ENCODE results near the gene RSKR. TPM values are rescaled to one million over a fixed set of nuclear protein-coding genes. Genes with fewer than 3 reads are reported as not detected.

Gene RSKR
- total and polyA plus RNA-seq, 9 of the 15 experiments (the other 6 are each of a cell fraction or from before 2014, with no cell fraction given), result 1.4 to 42.3 (median 16.2) TPM

GRCh38 chr17:28616281-28616680 is 2.3 kb upstream of the RSKR start:
- no peak for FAIRE-seq
- in situ Hi-C loops (cut with MboI), result no loop called here
- 75% methylated on average over 7 of the region's 7 CpGs for WGBS (ENCODE audit: insufficient coverage, low coverage, missing lambda C conversion rate)
- Histone ChIP-seq H3K9me1 (ENCODE audit: control insufficient read depth, insufficient read depth, low read length) (no peaks in the 10 kb centered on the region), H3K4me1 (replicated peaks in 1 of 2; ENCODE audit: control insufficient read depth in 2 of 2, insufficient read depth in 2 of 2, low read length in 2 of 2) (no peaks in the 10 kb centered on the region), H3K4me3 (no peak overlapping the region), H3K9ac (ENCODE audit: insufficient read depth in 1 of 2, low read depth in 2 of 2, low read length in 2 of 2) (no peak overlapping the region), H3K4me2 (ENCODE audit: insufficient read depth, low read length) (no peak overlapping the region), H2AFZ (ENCODE audit: low read depth, low read length) (no peak overlapping the region), H3K9me3 (replicated peaks; ENCODE audit: control insufficient read depth, insufficient read depth, low read depth, low read length) (no peaks in the 10 kb centered on the region), H4K20me1 (replicated peaks; ENCODE audit: control insufficient read depth, insufficient read depth, low read length) (0 out of 2 replicates have a peak, but pooled peaks cover 8% of the 10 kb centered on the region), H3K27ac (ENCODE audit: extremely low read depth, low read depth, low read length) (no peak overlapping the region), H3K79me2 (ENCODE audit: control insufficient read depth, insufficient read depth, low read length) (no peaks in the 10 kb centered on the region), H3K36me3 (ENCODE audit: control insufficient read depth, insufficient read depth, low read length) (peaks cover 98% of the 10 kb centered on the region), H3K27me3 (ENCODE audit: control insufficient read depth in 2 of 2, insufficient read depth in 2 of 2, low read length in 2 of 2) (no peaks in the 10 kb centered on the region)
- ATAC-seq, result no peak
- intact Hi-C loops (cut with micrococcal nuclease), result no loop called here
- ChIA-PET POLR2A (interaction anchor here (0.7 to 1.9 kb wide), 8 partner anchors 10 to 45 kb away, joined by 3 to 5 read pairs (median 4); partner anchors contain the start of gene PIGS), CTCF (ENCODE audit: low intra/inter-chr PET ratio) (no interaction called here)
- DNase-seq (ENCODE audit: extremely low read depth in 1 of 4, low spot score in 3 of 4), result no peak
- BruUV-seq (replicated peaks), result TSS peak; percentile 15
- no peak for TF ChIP-seq KDM5B (IDR thresholded peaks at IDR 0.05; ENCODE audit: insufficient replicate concordance, low read depth, low read length)
- no peak for TF ChIP-seq E4F1 (CRISPR knock-in tag; IDR thresholded peaks at IDR 0.05; ENCODE audit: borderline replicate concordance)
- no peak for TF ChIP-seq NRF1 (conservative IDR thresholded peaks at IDR 0.05 in 1 of 2, IDR thresholded peaks at IDR 0.05 in 1 of 2)
- no peak for TF ChIP-seq ESRRA (IDR thresholded peaks at IDR 0.05; ENCODE audit: borderline replicate concordance, low read depth)
- TF ChIP-seq ZBTB17 (CRISPR knock-in tag; IDR thresholded peaks at IDR 0.05), result no peak
- TF ChIP-seq ATF7 (IDR thresholded peaks at IDR 0.05), result no peak
- TF ChIP-seq PCBP2 (IDR thresholded peaks at IDR 0.05; ENCODE audit: low read depth, low read length, poor library complexity, severe bottlenecking), result no peak
- no peak for TF ChIP-seq ZNF224 (CRISPR knock-in tag; IDR thresholded peaks at IDR 0.05)
- no peak for TF ChIP-seq YBX1 (IDR thresholded peaks at IDR 0.05)
- no peak for TF ChIP-seq ZHX1 (conservative IDR thresholded peaks at IDR 0.05; ENCODE audit: low read length)
- TF ChIP-seq KAT7 (CRISPR knock-in tag; IDR thresholded peaks at IDR 0.05; ENCODE audit: borderline replicate concordance), result no peak
- TF ChIP-seq HMGN3 (IDR thresholded peaks at IDR 0.05; ENCODE audit: borderline replicate concordance, extremely low read depth, insufficient read length, low read depth, low read length), result no peak
- no peak for TF ChIP-seq ZNF146 (CRISPR knock-in tag; IDR thresholded peaks at IDR 0.05; ENCODE audit: unreplicated experiment)
- TF ChIP-seq HOMEZ (CRISPR knock-in tag; IDR thresholded peaks at IDR 0.05), result no peak

All from K562 (cell line).